GM12878 (cell line): Measurements from ENCODE around the gene TBC1D25. TPM values are rescaled to one million over a fixed set of nuclear protein-coding genes. Genes with fewer than 3 reads are reported as not detected.

Experiments used
- ATAC-seq: fragments of 200-7000 bp; cut with Tn5 transposase; 3 replicates; pipeline ENCODE4 v1.9.1; 2020; ENCODE audit warnings: mild to moderate bottlenecking, moderate library complexity
- BruUV-seq: library from RNA; stranded (reverse); fragments of 400-500 nt; replicated peaks from 2 replicates; lab custom pipeline; 2021; lab: Mats Ljungman, UMichigan
- CTCF ChIA-PET: fragments of 300-600 bp; sonication (Branson Sonifier 250); formaldehyde crosslinking; extraction: SDS; loops from one replicate; lab custom pipeline; 2021; ENCODE audit warnings: inconsistent platforms; lab: Yijun Ruan, JAX
- POLR2A ChIA-PET: fragments of 350-600 bp; formaldehyde crosslinking; extraction: SDS; loops from one replicate; lab custom pipeline; 2021; ENCODE audit warnings: inconsistent platforms; lab: Charles Lee
- RAD21 ChIA-PET: fragments of 300-600 bp; sonication (Branson Sonifier 250); formaldehyde crosslinking; loops from one replicate; lab custom pipeline; 2023; ENCODE audit warnings: antibody characterized with exemption; ENCODE audit not compliant: unreplicated experiment; lab: Charles Lee
- SMC1A ChIA-PET: fragments of 300-600 bp; sonication (Branson Sonifier 250); formaldehyde crosslinking; loops from one replicate; lab custom pipeline; 2023; ENCODE audit not compliant: unreplicated experiment, uncharacterized antibody; lab: Charles Lee
- DNase-seq: peaks from one replicate; pipeline ENCODE4 v3.0.0-alpha.2; 2011; ENCODE audit warnings: low read depth, low spot score
- FAIRE-seq: peaks from 3 replicates; lab custom pipeline; 2011; peaks lifted over from hg19 to GRCh38; lab: Jason Lieb, UNC
- H2AFZ ChIP-seq: 2 replicates; pipeline ENCODE4 v1.6.0; 2011; ENCODE audit warnings: low read depth, low read length, control low read depth; ENCODE audit not compliant: control insufficient read depth
- H3K27ac ChIP-seq: 2 replicates; pipeline ENCODE4 v1.5.1; 2011; ENCODE audit warnings: control low read depth; ENCODE audit not compliant: control insufficient read depth, insufficient read depth
- H3K27me3 ChIP-seq, 2 experiments: replicated peaks in 1 of 2; 2 replicates each; pipeline versions ENCODE4 v1.6.0 to v1.6.1; 2011; ENCODE audit warnings: low read length in 1 of 2; ENCODE audit not compliant: control insufficient read depth in 2 of 2, insufficient read depth in 2 of 2
- H3K36me3 ChIP-seq, 2 experiments: 2 replicates each; pipeline ENCODE4 v1.5.1; 2011; ENCODE audit warnings: low read length in 1 of 2; ENCODE audit not compliant: control insufficient read depth in 2 of 2, insufficient read depth in 2 of 2
- H3K4me1 ChIP-seq: 2 replicates; pipeline ENCODE4 v1.6.1; 2011; ENCODE audit warnings: mild to moderate bottlenecking, low read length, moderate library complexity, mixed read lengths; ENCODE audit not compliant: control insufficient read depth, insufficient read depth
- H3K4me2 ChIP-seq: 2 replicates; pipeline ENCODE4 v1.6.0; 2011; ENCODE audit warnings: control low read depth; ENCODE audit not compliant: control insufficient read depth, insufficient read depth
- H3K4me3 ChIP-seq: fragments of 200-600 bp; sonication (generic); 2 replicates; pipeline ENCODE4 v1.5.1; 2016
- H3K79me2 ChIP-seq: 2 replicates; pipeline ENCODE4 v1.6.0; 2011; ENCODE audit warnings: low read length; ENCODE audit not compliant: control insufficient read depth, insufficient read depth
- H3K9ac ChIP-seq: 2 replicates; pipeline ENCODE4 v1.8.0; 2011; ENCODE audit warnings: low read length, control low read depth, mixed read lengths; ENCODE audit not compliant: control insufficient read depth, insufficient read depth
- H3K9me3 ChIP-seq: replicated peaks from 3 replicates; pipeline ENCODE4 v1.5.1; 2011; ENCODE audit warnings: mild to moderate bottlenecking, low read length; ENCODE audit not compliant: control insufficient read depth, insufficient read depth
- H4K20me1 ChIP-seq: 2 replicates; pipeline ENCODE4 v1.6.0; 2011; ENCODE audit not compliant: control insufficient read depth, insufficient read depth
- BRCA1 ChIP-seq: IDR thresholded peaks from 2 replicates; pipeline ENCODE4 v1.6.1; 2011; ENCODE audit warnings: low read depth, low read length, improper control_type of control experiment
- FOS ChIP-seq: IDR thresholded peaks from 3 replicates; pipeline ENCODE4 v1.6.1; 2011; ENCODE audit warnings: borderline replicate concordance; ENCODE audit not compliant: insufficient read length; ENCODE audit errors: extremely low read depth
- FOXK2 ChIP-seq: fragments of 450-650 bp; IDR thresholded peaks from 2 replicates; pipeline ENCODE4 v1.6.1; 2017; ENCODE audit warnings: mild to moderate bottlenecking, moderate library complexity
- HCFC1 ChIP-seq: fragments of 150-350 bp; IDR thresholded peaks from 2 replicates; pipeline ENCODE4 v1.6.1; 2014; ENCODE audit warnings: low read length
- IKZF1 ChIP-seq: fragments of 450-650 bp; conservative IDR thresholded peaks from 2 replicates; pipeline ENCODE4 v1.6.1; 2017; ENCODE audit warnings: antibody characterized with exemption, mild to moderate bottlenecking
- JUND ChIP-seq: IDR thresholded peaks from 2 replicates; pipeline ENCODE4 v1.6.1; 2012; ENCODE audit warnings: low read depth, mild to moderate bottlenecking, low read length, improper control_type of control experiment, moderate library complexity
- MYC ChIP-seq: IDR thresholded peaks from 2 replicates; pipeline ENCODE4 v1.6.1; 2011; ENCODE audit warnings: mild to moderate bottlenecking, low read length, moderate library complexity, inconsistent platforms; ENCODE audit not compliant: insufficient read depth, insufficient replicate concordance, insufficient read length, severe bottlenecking
- PKNOX1 ChIP-seq: fragments of 450-650 bp; IDR thresholded peaks from 2 replicates; pipeline ENCODE4 v1.6.1; 2016; ENCODE audit warnings: mild to moderate bottlenecking
- SMARCA5 ChIP-seq: fragments of 450-650 bp; IDR thresholded peaks from 2 replicates; pipeline ENCODE4 v1.6.1; 2017; ENCODE audit warnings: mild to moderate bottlenecking
- SMC3 ChIP-seq: IDR thresholded peaks from 2 replicates; pipeline ENCODE4 v1.6.1; 2011; ENCODE audit warnings: low read length, improper control_type of control experiment, borderline replicate concordance
- TCF12 ChIP-seq: IDR thresholded peaks from 2 replicates; pipeline ENCODE4 v1.6.1; 2011; ENCODE audit warnings: low read depth, mild to moderate bottlenecking, low read length
- ZNF24 ChIP-seq: fragments of 450-650 bp; IDR thresholded peaks from 2 replicates; pipeline ENCODE4 v1.6.1; 2017; ENCODE audit warnings: antibody characterized with exemption, mild to moderate bottlenecking
- ZNF687 ChIP-seq: fragments of 450-650 bp; IDR thresholded peaks from 2 replicates; pipeline ENCODE4 v1.6.1; 2017; ENCODE audit warnings: mild to moderate bottlenecking, moderate library complexity
- WGBS: methylation state at CpG from one replicate; pipeline ENCODE4 v1.1.6; 2016; ENCODE audit warnings: low lambda C conversion rate; ENCODE audit not compliant: insufficient replicate concordance, insufficient coverage; ENCODE audit errors: missing lambda C conversion rate; 5-methylcytosine and 5-hydroxymethylcytosine counted together
- in situ Hi-C: fragments of 300-500 bp; cut with MboI; formaldehyde crosslinking; loops from 9 replicates; pipeline ENCODE4 v1.14.3; 2018; ENCODE audit warnings: mixed read lengths
- intact Hi-C: fragments of 100-400 bp; cut with micrococcal nuclease; formaldehyde crosslinking; loops from one replicate; pipeline ENCODE4 v1.14.2; 2022; ENCODE audit not compliant: unreplicated experiment
- polyA plus RNA-seq, 11 experiments: library from polyadenylated mRNA; depleted of rRNA in 4 of 11; unstranded in 6 of 11; stranded (reverse) in 5 of 11; fragments of >200 nt; fragmentation: Nextera tagmentation in 4 of 11; fragmentation: Illumina TruSeq in 1 of 11; extraction: Ambion mirVana in 4 of 11; extraction: Trizol in 1 of 11; gene quantifications; 1 replicate in 1 of 11; 2 replicates in 10 of 11; pipeline versions ENCODE4 v1.2.1 to v1.2.3, GENCODE V29; 2011 to 2016; ENCODE audit warnings: inconsistent platforms in 2 of 11, missing spikeins in 2 of 11, low read depth in 1 of 11
- total RNA-seq, 4 experiments: library from RNA; depleted of rRNA in 3 of 4; stranded (reverse); fragments of >200 nt in 3 of 4; fragmentation: Illumina TruSeq in 1 of 4; extraction: Trizol in 1 of 4; gene quantifications; 2 replicates each; pipeline versions ENCODE4 v1.2.1 to v1.2.3, GENCODE V29; 2013 to 2021

Gene TBC1D25
- total and polyA plus RNA-seq, 10 of the 15 experiments (the other 5 are each of a cell fraction or from before 2014, with no cell fraction given), result 0.79 to 17.3 (median 10.0) TPM

- H3K27me3 ChIP-seq, result no peaks in the 10 kb centered on the region
- WGBS, result 96% methylated on average over 12 of the region's 12 CpGs
- no peaks in the 10 kb centered on the region; the same call in 2 of the 3 replicates for H3K9me3 ChIP-seq
- H2AFZ ChIP-seq, result no peak overlapping the region
- CTCF ChIA-PET, result no interaction called here
- H3K4me1 ChIP-seq, result no peaks in the 10 kb centered on the region
- SMC1A ChIA-PET, result no interaction called here
- H3K36me3 ChIP-seq, result peaks cover 0 to 5% of the 10 kb centered on the region in 2 experiments; a peak in 2 of 4 replicates
- RAD21 ChIA-PET, result no interaction called here
- intact Hi-C loops, result no loop called here
- in situ Hi-C loops, result no loop called here
- FAIRE-seq (no peak), DNase-seq (no peak), ATAC-seq (no peak)
- H3K79me2 ChIP-seq, result no peaks in the 10 kb centered on the region
- no peak overlapping the region for H3K9ac ChIP-seq
- no peak overlapping the region for H3K4me3 ChIP-seq
- no peaks in the 10 kb centered on the region for H4K20me1 ChIP-seq
- no peak overlapping the region for H3K4me2 ChIP-seq
- TF ChIP-seq TCF12 (no peak), HCFC1 (no peak), ZNF24 (no peak)
- TF ChIP-seq, all 136 proteins: peak for 0
- no TSS peak for BruUV-seq
- POLR2A ChIA-PET, result no interaction called here
- H3K27ac ChIP-seq, result no peak overlapping the region
These were observed 21.2 kb downstream of the TBC1D25 start for GRCh38 chrX:48560681-48561080.

- H3K27ac ChIP-seq, result peak overlapping the region; percentile 54
- no peaks in the 10 kb centered on the region; the same call in 2 of the 3 replicates for H3K9me3 ChIP-seq
- ATAC-seq (peak; percentile 64), DNase-seq (peak; percentile 52), FAIRE-seq (peak; percentile 49)
- peaks cover 5% of the 10 kb centered on the region for H3K4me1 ChIP-seq
- H3K36me3 ChIP-seq, result no peaks in the 10 kb centered on the region
- H4K20me1 ChIP-seq, result no peaks in the 10 kb centered on the region
- 0% methylated on average over 1 of the region's 1 CpG for WGBS
- H3K4me3 ChIP-seq, result no peak overlapping the region
- peak overlapping the region; percentile 28 for H2AFZ ChIP-seq
- BruUV-seq, result no TSS peak
- intact Hi-C loops (no loop called here), in situ Hi-C loops (no loop called here)
- H3K27me3 ChIP-seq, result no peaks in the 10 kb centered on the region
- ChIA-PET SMC1A (no interaction called here), POLR2A (no interaction called here), RAD21 (interaction anchor here (2.6 kb wide), 1 partner anchor 30 kb away, joined by 9 read pairs; the partner anchor contains the start of gene TBC1D25), CTCF (interaction anchor here (1.7 kb wide), 1 partner anchor 30 kb away, joined by 7 read pairs; the partner anchor contains the start of gene TBC1D25)
- H3K79me2 ChIP-seq, result peaks cover 3% of the 10 kb centered on the region
- 0 out of 2 replicates have a peak overlapping the region, but pooled peaks have one; percentile 26 for H3K4me2 ChIP-seq
- no peak overlapping the region for H3K9ac ChIP-seq
- no peak for TF ChIP-seq SMC3
- TF ChIP-seq ZNF687, result peak; percentile 54; the same call in 1 of the 2 replicates
- TF ChIP-seq IKZF1, result peak; percentile 41; the same call in 1 of the 2 replicates
- no peak for TF ChIP-seq SMARCA5
- TF ChIP-seq FOS, result no peak
- TF ChIP-seq PKNOX1, result no peak
- TF ChIP-seq MYC, result no peak
- no peak for TF ChIP-seq JUND
- no peak for TF ChIP-seq FOXK2
- TF ChIP-seq BRCA1, result no peak
These were observed 30.4 kb downstream of the TBC1D25 start for GRCh38 chrX:48569958-48570357.
